Mucosa of descending colon (tissue), 3 donors: ENCODE data around the gene HNRNPDL. TPM values are rescaled to one million over a fixed set of nuclear protein-coding genes. Genes with fewer than 3 reads are reported as not detected.

Experiments used
- ATAC-seq: fragments of 200-7000 bp; cut with Tn5 transposase; one replicate; pipeline ENCODE4 v1.9.1; 2020; ENCODE audit warnings: mild to moderate bottlenecking, moderate library complexity
- DNase-seq, 3 donors: peaks; one replicate each; pipeline ENCODE4 v3.0.0-alpha.2; 2020
- H3K36me3 ChIP-seq: fragments of 200-600 bp; one replicate; pipeline ENCODE4 v1.8.0; 2021; ENCODE audit warnings: low read depth, mild to moderate bottlenecking
- H3K4me1 ChIP-seq: fragments of 200-600 bp; one replicate; pipeline ENCODE4 v1.8.0; 2021; ENCODE audit warnings: low read depth, mild to moderate bottlenecking
- H3K4me3 ChIP-seq: fragments of 200-600 bp; one replicate; pipeline ENCODE4 v1.8.0; 2021; ENCODE audit warnings: mild to moderate bottlenecking
- H3K9me3 ChIP-seq: fragments of 200-600 bp; one replicate; pipeline ENCODE4 v1.8.0; 2021; ENCODE audit warnings: mild to moderate bottlenecking
- intact Hi-C, 2 donors: fragments of 100-400 bp; cut with DNase I in 1 of 2; cut with micrococcal nuclease in 1 of 2; formaldehyde crosslinking; loops; one replicate each; pipeline versions ENCODE4 v1.11.0 to v1.11.1; 2022; cut with DNase I, micrococcal nuclease
- total RNA-seq, 3 donors: library from RNA; stranded (reverse); fragmentation: NEBNext Ultra II Directional in 2 of 3; extraction: Animal tissue kit (Norgen Biotek cat#: 25700) in 2 of 3; gene quantifications; one replicate each; pipeline versions ENCODE4 v1.2.1 to v1.2.4, GENCODE V29; 2021 to 2023
- TF ChIP-seq, protein P1 (sequence below): fragments of 200-600 bp; IDR thresholded peaks from one replicate; pipeline ENCODE4 v1.8.0; 2022; ENCODE audit warnings: antibody characterized with exemption, mild to moderate bottlenecking
- donor health status: DM: no; HTN: no; CAD: no; lungs with moderate emphysema.
- donor health status: DM: no; HTN: no; CAD: no.
- donor health status: DM: no; HTN: yes; CAD: no.

Gene HNRNPDL
- total RNA-seq, 3 donors from 2014 or later, result 84.1 to 186 (median 107) TPM

DNA sequence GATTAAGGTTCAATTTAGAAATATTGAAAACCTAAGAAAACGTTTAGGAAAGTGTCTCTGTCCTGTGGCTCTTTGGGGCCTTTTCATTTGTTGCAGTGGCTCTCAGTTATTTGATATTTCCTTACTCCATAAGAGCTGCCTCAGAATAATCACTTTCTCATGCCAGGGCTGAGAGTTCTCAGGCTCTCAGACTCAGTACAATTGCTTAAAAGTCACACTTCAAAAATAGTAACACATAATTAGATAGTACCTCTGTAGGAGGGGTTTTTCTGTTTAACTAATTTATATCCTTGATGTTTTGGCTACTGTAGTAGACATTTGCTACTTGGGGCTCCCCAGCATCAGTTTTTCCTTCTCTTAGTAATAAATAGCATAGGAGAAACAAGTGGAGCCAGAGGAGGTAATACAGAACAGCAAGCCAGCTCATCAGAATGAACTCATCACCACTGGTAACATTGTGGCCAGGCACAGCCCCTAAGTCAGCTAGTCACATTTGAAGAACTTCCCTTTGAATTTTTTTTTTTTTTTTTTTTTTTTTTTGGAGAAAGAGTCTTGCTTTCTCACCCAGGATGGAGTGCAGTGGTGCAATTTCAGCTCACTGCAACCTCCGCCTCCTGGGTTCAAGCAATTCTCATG, 48.5 kb downstream of the HNRNPDL start:
- DNase-seq (no peak), ATAC-seq (no peak)
- TF ChIP-seq, protein P1, sequence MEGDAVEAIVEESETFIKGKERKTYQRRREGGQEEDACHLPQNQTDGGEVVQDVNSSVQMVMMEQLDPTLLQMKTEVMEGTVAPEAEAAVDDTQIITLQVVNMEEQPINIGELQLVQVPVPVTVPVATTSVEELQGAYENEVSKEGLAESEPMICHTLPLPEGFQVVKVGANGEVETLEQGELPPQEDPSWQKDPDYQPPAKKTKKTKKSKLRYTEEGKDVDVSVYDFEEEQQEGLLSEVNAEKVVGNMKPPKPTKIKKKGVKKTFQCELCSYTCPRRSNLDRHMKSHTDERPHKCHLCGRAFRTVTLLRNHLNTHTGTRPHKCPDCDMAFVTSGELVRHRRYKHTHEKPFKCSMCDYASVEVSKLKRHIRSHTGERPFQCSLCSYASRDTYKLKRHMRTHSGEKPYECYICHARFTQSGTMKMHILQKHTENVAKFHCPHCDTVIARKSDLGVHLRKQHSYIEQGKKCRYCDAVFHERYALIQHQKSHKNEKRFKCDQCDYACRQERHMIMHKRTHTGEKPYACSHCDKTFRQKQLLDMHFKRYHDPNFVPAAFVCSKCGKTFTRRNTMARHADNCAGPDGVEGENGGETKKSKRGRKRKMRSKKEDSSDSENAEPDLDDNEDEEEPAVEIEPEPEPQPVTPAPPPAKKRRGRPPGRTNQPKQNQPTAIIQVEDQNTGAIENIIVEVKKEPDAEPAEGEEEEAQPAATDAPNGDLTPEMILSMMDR, result no peak
- intact Hi-C loops, result no loop called here
- no peaks in the 10 kb centered on the region for H3K9me3 ChIP-seq
- no peaks in the 10 kb centered on the region for H3K36me3 ChIP-seq
- no peaks in the 10 kb centered on the region for H3K4me1 ChIP-seq
- no peak overlapping the region for H3K4me3 ChIP-seq

DNA sequence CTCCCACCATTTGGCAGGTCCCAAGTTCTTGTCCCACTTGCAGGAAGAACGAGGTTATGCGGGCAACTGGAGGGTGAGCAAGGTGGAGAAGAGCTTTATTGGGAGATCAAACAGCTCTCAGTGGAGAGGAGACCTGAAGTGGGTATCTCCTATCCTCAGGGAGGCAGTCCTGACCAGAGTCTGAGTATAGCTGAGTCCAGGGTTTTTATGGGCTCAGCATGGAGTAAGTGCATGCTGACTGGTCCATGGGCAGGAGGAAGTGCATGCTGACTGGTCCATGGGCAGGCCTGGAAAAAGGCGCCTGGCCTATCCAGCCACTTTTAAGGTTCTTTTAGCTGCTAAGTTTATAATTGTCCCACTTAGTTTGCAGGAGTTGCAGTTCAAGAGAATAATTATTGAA, 49.0 kb downstream of the HNRNPDL start:
- Histone ChIP-seq H3K9me3 (no peaks in the 10 kb centered on the region), H3K4me3 (no peak overlapping the region), H3K4me1 (no peaks in the 10 kb centered on the region), H3K36me3 (no peaks in the 10 kb centered on the region)
- intact Hi-C loops, result no loop called here
- TF ChIP-seq, protein P1, result no peak
- DNase-seq (no peak), ATAC-seq (no peak)

DNA sequence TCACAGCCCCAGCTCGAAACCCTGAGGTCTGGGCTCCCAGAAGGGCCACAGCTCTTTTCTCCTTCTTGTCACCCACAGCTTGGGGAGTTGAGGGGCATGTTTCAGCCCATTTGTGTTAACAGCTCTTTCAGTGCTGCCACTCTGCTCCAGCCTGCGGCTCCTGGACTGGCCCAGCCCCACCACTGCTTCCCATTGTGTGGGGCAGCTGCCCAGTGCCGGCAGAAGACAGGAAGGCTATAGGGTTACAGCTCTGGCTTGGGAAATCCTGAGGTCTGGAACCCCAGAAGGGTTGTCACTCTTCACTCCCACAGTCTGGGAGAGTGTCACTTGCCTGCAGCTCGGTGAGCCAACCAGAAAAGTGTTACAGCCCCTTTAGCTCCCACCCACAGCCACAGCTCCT, 49.4 kb downstream of the HNRNPDL start:
- ATAC-seq, result no peak
- TF ChIP-seq, protein P1, result no peak
- DNase-seq, result no peak
- no peaks in the 10 kb centered on the region for H3K36me3 ChIP-seq
- no peak overlapping the region for H3K4me3 ChIP-seq
- H3K4me1 ChIP-seq, result peaks cover 4% of the 10 kb centered on the region
- intact Hi-C loops, result no loop called here
- no peaks in the 10 kb centered on the region for H3K9me3 ChIP-seq

- DNase-seq (no peak), ATAC-seq (no peak)
- no peak overlapping the region for H3K4me3 ChIP-seq
- H3K9me3 ChIP-seq, result no peaks in the 10 kb centered on the region
- no peaks in the 10 kb centered on the region for H3K36me3 ChIP-seq
- intact Hi-C loops, result no loop called here
- peaks cover 9% of the 10 kb centered on the region for H3K4me1 ChIP-seq
- TF ChIP-seq, protein P1, result no peak
Observed at GRCh38 chr4:82380344-82380743, 49.9 kb downstream of the HNRNPDL start.

DNA sequence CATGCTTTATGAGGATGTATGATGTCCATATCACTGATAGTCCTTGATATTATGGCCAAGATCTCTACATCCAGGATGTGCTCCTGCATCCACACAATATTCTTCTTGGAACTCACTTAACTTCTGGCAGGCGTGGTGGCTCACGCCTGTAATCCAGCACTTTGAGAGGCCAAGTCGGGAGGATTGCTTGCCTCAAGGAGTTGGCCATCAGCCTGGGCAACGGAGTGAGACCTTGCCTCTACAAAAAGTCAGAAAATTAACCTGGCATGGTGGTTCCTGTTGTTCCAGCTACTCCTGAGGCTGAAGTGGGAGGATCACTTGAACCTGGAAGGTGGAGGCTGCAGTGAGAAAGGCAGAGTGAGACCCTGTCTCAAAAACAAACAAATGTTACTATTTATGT, 54.2 kb downstream of the HNRNPDL start:
- DNase-seq (no peak), ATAC-seq (no peak)
- no peaks in the 10 kb centered on the region for H3K36me3 ChIP-seq
- TF ChIP-seq, protein P1, result no peak
- intact Hi-C loops, result loop anchor here (10.0 kb wide), 1 partner anchor 49 kb away; no protein-coding TSS in a partner anchor
- H3K9me3 ChIP-seq, result no peaks in the 10 kb centered on the region
- H3K4me3 ChIP-seq, result no peak overlapping the region
- peaks cover 18% of the 10 kb centered on the region for H3K4me1 ChIP-seq
